ENCODE results near the gene PYGM. TPM values are rescaled to one million over a fixed set of nuclear protein-coding genes. Genes with fewer than 3 reads are reported as not detected.

PYGM gene
- total and polyA plus RNA-seq, 3 donors from 2014 or later: 12.1 to 14.4 (median 14.2) TPM

DNA sequence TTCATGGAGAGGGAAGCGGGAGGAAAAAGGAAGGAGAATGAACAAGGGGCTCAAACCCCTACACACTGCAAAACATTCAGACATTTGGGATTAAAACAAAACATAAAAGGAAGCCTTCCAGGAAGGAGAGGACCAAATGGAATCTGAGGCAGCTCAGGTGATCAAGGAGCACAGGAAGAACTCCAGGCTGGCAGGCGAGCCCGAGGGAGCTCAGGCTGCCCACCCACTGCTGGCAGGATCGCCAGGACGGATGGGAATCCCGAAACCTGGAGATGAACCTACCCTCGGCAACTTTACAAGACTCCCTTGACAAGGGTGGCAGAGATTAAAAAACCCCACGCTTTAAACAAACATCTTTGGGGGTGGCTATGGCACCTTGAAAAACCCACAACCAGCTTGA is 5.0 kb upstream of the PYGM start:
- Histone ChIP-seq H3K27ac (peak overlapping the region in 1 of 2 donors; percentile 25), H3K4me1 (peaks cover 61% of the 10 kb centered on the region)

GRCh38 chr11:64764040-64764611 is 4.4 kb upstream of the PYGM start:
- Histone ChIP-seq H3K9me3 (no peaks in the 10 kb centered on the region), H3K36me3 (ENCODE audit: low read depth, missing control alignments) (no peaks in the 10 kb centered on the region), H3K27ac (peak overlapping the region; percentile 33 to 74), H3K4me3 (no peak overlapping the region), H3K27me3 (no peaks in the 10 kb centered on the region), H3K4me1 (peaks cover 64% of the 10 kb centered on the region)
- TF ChIP-seq CTCF (IDR thresholded peaks at IDR 0.05) (no peak), POLR2A (IDR thresholded peaks at IDR 0.05) (no peak)
- intact Hi-C loops (cut with DNase I; ENCODE audit: low total_unique reads): no loop called here
- no peak for DNase-seq
- 59 to 64% methylated on average over 11 of the region's 11 CpGs for WGBS, 2 donors

More for the DNA sequence above, 5.0 kb upstream of the PYGM start:
- DNase-seq: no peak
- Histone ChIP-seq H3K9me3 (no peaks in the 10 kb centered on the region), H3K36me3 (ENCODE audit: low read depth, missing control alignments) (no peaks in the 10 kb centered on the region), H3K4me3 (no peak overlapping the region), H3K27me3 (no peaks in the 10 kb centered on the region)
- 68 to 88% methylated on average over 8 of the region's 8 CpGs for WGBS, 2 donors
- TF ChIP-seq POLR2A (IDR thresholded peaks at IDR 0.05) (no peak), CTCF (IDR thresholded peaks at IDR 0.05) (no peak)
- intact Hi-C loops (cut with DNase I; ENCODE audit: low total_unique reads): no loop called here

DNA sequence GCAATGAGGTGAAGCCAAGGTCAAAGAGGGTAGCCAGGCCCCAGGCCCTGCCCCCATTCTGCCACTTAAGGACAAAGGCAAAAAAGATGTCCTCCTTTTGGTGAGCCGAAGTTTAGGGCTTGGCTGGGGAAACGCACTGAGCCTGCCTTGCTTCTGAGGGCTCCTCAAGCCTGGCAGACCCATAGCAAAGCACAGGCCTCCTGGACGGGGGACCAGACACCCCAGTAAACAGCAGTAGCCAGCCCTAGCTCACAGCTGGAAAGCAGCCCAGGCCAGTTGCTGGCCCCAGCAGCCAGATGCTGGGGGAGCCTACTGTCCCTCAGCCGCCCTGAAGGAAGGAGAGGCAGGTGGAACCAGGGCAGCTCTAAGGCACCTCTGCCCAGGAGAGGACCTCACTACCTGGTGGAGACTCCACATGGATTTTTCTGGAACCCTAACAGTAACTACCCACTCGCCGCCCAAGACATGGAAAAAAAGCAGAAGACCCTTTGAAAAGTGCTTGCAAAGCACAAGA is 3.8 kb upstream of the PYGM start:
- WGBS, 2 donors: 41 to 48% methylated on average over 4 to 6 of the region's 6 CpGs
- Histone ChIP-seq H3K9me3 (no peaks in the 10 kb centered on the region), H3K27me3 (no peaks in the 10 kb centered on the region), H3K36me3 (ENCODE audit: low read depth, missing control alignments) (no peaks in the 10 kb centered on the region), H3K4me3 (no peak overlapping the region), H3K4me1 (peaks cover 67% of the 10 kb centered on the region), H3K27ac (peak overlapping the region; percentile 33 to 74)
- intact Hi-C loops (cut with DNase I; ENCODE audit: low total_unique reads): no loop called here
- no peak for DNase-seq
- TF ChIP-seq CTCF (IDR thresholded peaks at IDR 0.05): no peak
- no peak for TF ChIP-seq POLR2A (IDR thresholded peaks at IDR 0.05)

DNA sequence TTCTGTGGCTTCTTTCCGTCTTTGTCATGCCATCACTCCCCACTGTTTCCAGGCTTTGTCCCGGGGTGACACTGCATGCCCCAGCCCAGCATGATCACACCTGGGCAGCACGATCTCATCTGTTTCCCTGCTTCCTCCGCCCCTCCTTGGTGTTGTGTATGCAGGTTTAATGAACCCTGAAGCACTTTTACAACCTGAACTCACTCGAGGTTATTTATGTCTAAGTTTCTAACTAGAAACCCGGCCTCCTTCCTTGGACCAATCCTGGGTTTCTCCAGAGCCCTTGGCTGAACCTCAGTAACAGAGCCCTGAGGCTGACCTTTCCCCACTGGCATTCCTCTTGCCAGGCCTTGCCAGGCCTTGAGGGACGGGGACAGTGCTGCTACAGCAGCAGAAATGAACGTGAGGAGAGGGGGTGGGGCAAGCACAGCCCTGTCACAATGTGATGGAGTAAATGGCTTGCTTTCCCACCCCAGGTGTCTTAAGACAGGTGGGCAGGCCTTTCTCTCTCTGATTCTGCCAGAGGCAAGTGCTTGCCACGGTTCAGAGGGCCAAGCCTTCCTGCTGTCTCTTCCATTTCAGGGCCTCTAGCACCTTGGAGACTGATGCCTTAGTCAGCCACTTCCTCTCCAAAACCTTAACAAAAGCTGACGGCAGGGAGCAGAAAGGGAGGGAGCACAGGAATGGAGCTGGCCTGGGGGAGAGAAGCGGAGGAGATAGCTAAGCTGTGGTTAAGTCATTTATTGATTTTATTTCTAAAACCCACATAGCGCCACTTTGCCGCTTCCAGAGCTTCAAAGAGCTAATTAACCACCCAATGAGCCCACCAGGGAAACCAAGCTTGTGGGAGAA is 3.1 kb upstream of the PYGM start:
- Histone ChIP-seq H3K9me3 (no peaks in the 10 kb centered on the region), H3K27me3 (no peaks in the 10 kb centered on the region), H3K36me3 (ENCODE audit: low read depth, missing control alignments) (no peaks in the 10 kb centered on the region), H3K27ac (peak overlapping the region; percentile 33 to 74), H3K4me3 (no peak overlapping the region), H3K4me1 (peaks cover 70% of the 10 kb centered on the region)
- 40 to 50% methylated on average over 13 of the region's 13 CpGs for WGBS, 2 donors
- no peak for TF ChIP-seq POLR2A (IDR thresholded peaks at IDR 0.05)
- DNase-seq: no peak
- intact Hi-C loops (cut with DNase I; ENCODE audit: low total_unique reads): no loop called here

DNA sequence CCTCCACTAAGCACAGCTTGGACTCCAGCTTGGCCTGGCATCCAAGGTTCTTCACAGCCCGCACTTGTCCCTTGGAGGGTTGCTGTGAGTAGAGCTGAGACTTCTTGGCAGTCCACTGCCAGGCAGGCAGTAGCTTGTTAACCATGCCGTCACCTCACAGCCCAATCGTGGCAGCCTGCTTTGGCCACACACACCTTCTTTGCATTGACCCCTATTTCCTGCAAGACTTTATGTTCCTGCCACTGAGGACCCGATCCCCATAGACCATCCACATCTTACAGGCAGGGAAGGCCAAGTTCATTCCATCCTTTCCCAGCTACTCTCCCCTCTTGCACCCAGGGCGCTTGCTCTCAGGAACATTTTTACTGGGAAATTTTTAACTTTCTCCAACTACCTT is 2.5 kb upstream of the PYGM start:
- peaks cover 67% of the 10 kb centered on the region for H3K4me1 ChIP-seq
- DNase-seq: no peak
- no peak overlapping the region for H3K4me3 ChIP-seq
- no peaks in the 10 kb centered on the region for H3K36me3 ChIP-seq (ENCODE audit: low read depth, missing control alignments)
- 41 to 43% methylated on average over 5 of the region's 5 CpGs for WGBS, 2 donors
- H3K27me3 ChIP-seq: no peaks in the 10 kb centered on the region
- intact Hi-C loops (cut with DNase I; ENCODE audit: low total_unique reads): no loop called here
- peak overlapping the region; percentile 23 to 74 for H3K27ac ChIP-seq
- TF ChIP-seq POLR2A (IDR thresholded peaks at IDR 0.05): no peak
- no peak for TF ChIP-seq CTCF (IDR thresholded peaks at IDR 0.05)
- no peaks in the 10 kb centered on the region for H3K9me3 ChIP-seq

Measured in testis (tissue), 3 donors.